ENCODE results near the gene SHISA3. TPM values are rescaled to one million over a fixed set of nuclear protein-coding genes. Genes with fewer than 3 reads are reported as not detected.

SHISA3 gene
- total and polyA plus RNA-seq, 2 experiments from 2014 or later: 0.26 to 0.65 TPM

DNA sequence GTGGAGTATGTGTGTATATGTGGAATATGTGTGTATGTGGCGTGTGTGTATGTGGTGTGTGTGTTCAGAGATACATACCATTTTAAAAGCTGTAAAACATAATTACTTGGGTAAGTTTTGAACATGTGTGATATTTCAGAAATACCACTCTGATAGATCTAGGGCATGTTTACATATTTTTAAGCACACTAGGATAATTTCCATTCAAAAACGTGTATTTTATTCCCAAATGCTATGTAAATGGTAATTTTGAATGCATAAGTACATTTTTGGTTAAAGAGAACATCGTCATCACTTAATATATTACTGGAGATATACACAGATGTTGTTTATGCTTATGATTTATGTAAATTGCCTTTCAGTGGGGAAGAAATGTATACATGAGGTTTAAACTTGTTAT, 34.7 kb upstream of the SHISA3 start:
- H3K9ac ChIP-seq: no peak overlapping the region
- in situ Hi-C loops (cut with MboI): no loop called here
- 26 to 39% methylated on average over 3 of the region's 3 CpGs for WGBS, 2 experiments (ENCODE audit: low coverage in 1 of 2, low lambda C conversion rate in 2 of 2, missing lambda C conversion rate in 2 of 2)
- no peak overlapping the region for H3K4me3 ChIP-seq
- DNase-seq: no peak
- 0 out of 2 replicates have a peak, but pooled peaks cover 9% of the 10 kb centered on the region for H3K27me3 ChIP-seq (replicated peaks; ENCODE audit: insufficient read depth)
- no peaks in the 10 kb centered on the region for H4K20me1 ChIP-seq (ENCODE audit: insufficient read depth)
- no peaks in the 10 kb centered on the region for H3F3A ChIP-seq (ENCODE audit: insufficient read depth)
- no peak overlapping the region for H3K4me2 ChIP-seq (ENCODE audit: unreplicated experiment)
- H3K9me2 ChIP-seq (ENCODE audit: insufficient read depth): no peaks in the 10 kb centered on the region
- H2AFZ ChIP-seq: no peak overlapping the region
- no peaks in the 10 kb centered on the region for H3K36me3 ChIP-seq (ENCODE audit: low read depth)
- TF ChIP-seq EZH2phosphoT487 (IDR thresholded peaks at IDR 0.05; ENCODE audit: insufficient read depth, low read depth): no peak
- no peaks in the 10 kb centered on the region for H3K79me2 ChIP-seq (ENCODE audit: insufficient read depth)
- no peaks in the 10 kb centered on the region for H3K4me1 ChIP-seq (ENCODE audit: insufficient read depth)
- H3K27ac ChIP-seq: no peak overlapping the region
- H3K9me3 ChIP-seq (ENCODE audit: low read depth): no peaks in the 10 kb centered on the region

DNA sequence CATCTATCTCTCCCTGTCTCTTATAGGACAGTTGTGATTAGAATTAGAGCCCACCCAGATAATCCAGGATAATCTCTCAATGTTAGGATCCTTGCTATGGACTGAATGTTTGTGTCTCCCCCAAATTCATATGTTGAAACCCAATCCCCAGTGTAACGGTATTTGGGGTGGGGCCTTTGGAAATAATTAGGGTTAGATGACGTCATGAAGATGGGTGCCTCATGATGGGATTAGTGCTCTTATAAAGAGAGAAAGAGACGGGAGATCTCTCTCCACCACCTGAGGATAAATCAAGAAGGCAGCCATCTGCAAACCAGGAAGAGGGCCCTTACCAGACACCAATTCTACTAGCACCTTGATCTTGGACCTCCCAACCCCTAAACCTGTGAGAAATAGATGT, 33.7 kb upstream of the SHISA3 start:
- Histone ChIP-seq H3K9ac (no peak overlapping the region), H3K79me2 (ENCODE audit: insufficient read depth) (no peaks in the 10 kb centered on the region), H3K4me2 (ENCODE audit: unreplicated experiment) (no peak overlapping the region), H3K27ac (no peak overlapping the region), H3K4me1 (ENCODE audit: insufficient read depth) (no peaks in the 10 kb centered on the region), H4K20me1 (ENCODE audit: insufficient read depth) (no peaks in the 10 kb centered on the region), H3K36me3 (ENCODE audit: low read depth) (no peaks in the 10 kb centered on the region), H3K4me3 (no peak overlapping the region), H3K27me3 (replicated peaks; ENCODE audit: insufficient read depth) (0 out of 2 replicates have a peak, but pooled peaks cover 7% of the 10 kb centered on the region), H3F3A (ENCODE audit: insufficient read depth) (no peaks in the 10 kb centered on the region), H3K9me2 (ENCODE audit: insufficient read depth) (no peaks in the 10 kb centered on the region), H2AFZ (no peak overlapping the region), H3K9me3 (ENCODE audit: low read depth) (no peaks in the 10 kb centered on the region)
- in situ Hi-C loops (cut with MboI): no loop called here
- TF ChIP-seq EZH2phosphoT487 (IDR thresholded peaks at IDR 0.05; ENCODE audit: insufficient read depth, low read depth) (no peak), EZH2 (IDR thresholded peaks at IDR 0.05; ENCODE audit: insufficient read depth, poor library complexity, severe bottlenecking) (no peak)
- no peak for DNase-seq
- WGBS, 2 experiments (ENCODE audit: low coverage in 1 of 2, low lambda C conversion rate in 2 of 2, missing lambda C conversion rate in 2 of 2): 40 to 51% methylated on average over 3 of the region's 3 CpGs

DNA sequence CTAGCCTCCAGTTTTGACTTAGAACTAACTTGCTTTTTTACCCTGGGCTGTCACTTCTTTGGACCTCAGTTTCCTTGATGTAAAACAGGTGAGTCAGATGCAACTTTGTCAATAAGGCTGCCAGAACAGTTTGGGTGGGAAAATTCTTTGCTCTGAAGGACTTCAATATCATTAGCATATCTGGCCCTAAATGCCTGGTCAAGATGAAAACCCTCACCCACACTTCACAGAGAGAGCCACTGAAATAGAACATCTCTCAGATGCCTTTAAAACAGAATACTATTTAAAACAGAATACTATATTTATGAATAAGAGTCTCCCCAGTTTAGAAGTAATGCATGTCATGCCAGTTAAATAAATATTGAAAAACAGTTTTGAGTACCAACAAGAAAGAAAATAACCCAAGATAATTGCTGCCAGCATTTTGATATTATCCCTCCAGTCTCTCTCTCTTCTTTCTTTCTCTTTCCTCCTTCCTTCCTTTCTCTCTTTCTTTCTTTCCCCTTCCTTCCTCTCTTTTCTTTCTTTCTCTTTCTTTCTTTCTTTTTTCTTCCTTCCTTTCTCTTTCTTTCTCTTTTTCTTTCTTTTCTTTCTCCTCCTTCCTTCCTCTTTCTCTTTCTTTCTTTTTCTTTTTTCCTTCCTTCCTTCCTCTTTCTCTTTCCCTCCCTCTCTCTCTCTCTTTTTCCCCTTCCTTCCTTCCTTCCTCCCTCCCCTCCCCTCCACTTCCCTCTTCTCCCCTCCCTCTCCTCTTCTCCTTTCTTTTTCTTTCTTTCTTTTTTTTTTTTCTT, 32.8 kb upstream of the SHISA3 start:
- TF ChIP-seq EZH2 (IDR thresholded peaks at IDR 0.05; ENCODE audit: insufficient read depth, poor library complexity, severe bottlenecking) (no peak), EZH2phosphoT487 (IDR thresholded peaks at IDR 0.05; ENCODE audit: insufficient read depth, low read depth) (no peak)
- H3K9me3 ChIP-seq (ENCODE audit: low read depth): no peaks in the 10 kb centered on the region
- no peak for DNase-seq
- H4K20me1 ChIP-seq (ENCODE audit: insufficient read depth): no peaks in the 10 kb centered on the region
- H3K27ac ChIP-seq: no peak overlapping the region
- no peaks in the 10 kb centered on the region for H3K9me2 ChIP-seq (ENCODE audit: insufficient read depth)
- in situ Hi-C loops (cut with MboI): no loop called here
- no peaks in the 10 kb centered on the region for H3K79me2 ChIP-seq (ENCODE audit: insufficient read depth)
- H3F3A ChIP-seq (ENCODE audit: insufficient read depth): no peaks in the 10 kb centered on the region
- H3K27me3 ChIP-seq (replicated peaks; ENCODE audit: insufficient read depth): 0 out of 2 replicates have a peak, but pooled peaks cover 2% of the 10 kb centered on the region
- no peak overlapping the region for H3K9ac ChIP-seq
- H3K4me1 ChIP-seq (ENCODE audit: insufficient read depth): no peaks in the 10 kb centered on the region
- H2AFZ ChIP-seq: no peak overlapping the region
- H3K4me3 ChIP-seq: no peak overlapping the region
- H3K4me2 ChIP-seq (ENCODE audit: unreplicated experiment): no peak overlapping the region
- no peaks in the 10 kb centered on the region for H3K36me3 ChIP-seq (ENCODE audit: low read depth)

DNA sequence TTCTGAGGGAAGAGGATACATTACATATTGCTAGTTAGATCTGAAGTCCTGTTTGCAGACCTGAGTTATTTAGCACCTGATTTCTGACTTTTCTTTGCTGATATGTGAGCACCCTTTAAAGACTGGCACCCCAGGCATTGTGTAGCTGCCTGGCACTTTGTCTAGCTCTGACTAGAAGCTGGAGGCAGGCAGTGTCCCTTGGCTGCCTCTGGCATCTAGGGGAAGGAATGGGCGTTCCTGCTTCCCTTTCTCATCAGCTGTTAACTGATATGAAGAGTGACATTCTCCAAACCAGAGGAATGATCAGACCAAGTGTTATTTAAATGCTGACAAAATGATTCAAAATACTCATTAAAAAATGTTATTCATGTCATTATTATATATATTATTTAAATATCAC, 30.3 kb upstream of the SHISA3 start:
- Histone ChIP-seq H3F3A (ENCODE audit: insufficient read depth) (no peaks in the 10 kb centered on the region), H3K27ac (no peak overlapping the region), H2AFZ (no peak overlapping the region), H3K4me3 (no peak overlapping the region), H3K4me1 (ENCODE audit: insufficient read depth) (no peaks in the 10 kb centered on the region), H4K20me1 (ENCODE audit: insufficient read depth) (no peaks in the 10 kb centered on the region), H3K9me3 (ENCODE audit: low read depth) (no peaks in the 10 kb centered on the region), H3K9ac (no peak overlapping the region), H3K9me2 (ENCODE audit: insufficient read depth) (no peaks in the 10 kb centered on the region), H3K36me3 (ENCODE audit: low read depth) (no peaks in the 10 kb centered on the region), H3K4me2 (ENCODE audit: unreplicated experiment) (no peak overlapping the region), H3K27me3 (replicated peaks; ENCODE audit: insufficient read depth) (no peaks in the 10 kb centered on the region), H3K79me2 (ENCODE audit: insufficient read depth) (no peaks in the 10 kb centered on the region)
- TF ChIP-seq EZH2phosphoT487 (IDR thresholded peaks at IDR 0.05; ENCODE audit: insufficient read depth, low read depth) (no peak), EZH2 (IDR thresholded peaks at IDR 0.05; ENCODE audit: insufficient read depth, poor library complexity, severe bottlenecking) (no peak)
- in situ Hi-C loops (cut with MboI): no loop called here
- 31 to 39% methylated on average over 1 of the region's 1 CpG for WGBS, 2 experiments (ENCODE audit: low coverage in 1 of 2, low lambda C conversion rate in 2 of 2, missing lambda C conversion rate in 2 of 2)
- no peak for DNase-seq
